Neuron (in vitro differentiated cells): ENCODE data around the gene MYO5B.

Experiments used
- H2AFZ ChIP-seq: one replicate; pipeline ENCODE4 v1.6.1; 2013; ENCODE audit warnings: low read depth, mild to moderate bottlenecking, inconsistent platforms, low read length, moderate library complexity
- H3K27me3 ChIP-seq: one replicate; pipeline ENCODE4 v1.6.1; 2013; ENCODE audit warnings: low read length; ENCODE audit not compliant: insufficient read depth
- H3K36me3 ChIP-seq: one replicate; pipeline ENCODE4 v1.6.1; 2013; ENCODE audit warnings: low read length; ENCODE audit not compliant: insufficient read depth
- H3K4me1 ChIP-seq: one replicate; pipeline ENCODE4 v1.6.1; 2013; ENCODE audit warnings: low read length; ENCODE audit not compliant: insufficient read depth
- H3K4me3 ChIP-seq: 2 replicates; pipeline ENCODE4 v1.5.1; 2013; ENCODE audit warnings: mild to moderate bottlenecking, low read length, moderate library complexity
- H3K9me3 ChIP-seq: one replicate; pipeline ENCODE4 v1.6.1; 2013; ENCODE audit warnings: low read length

Gene MYO5B

GRCh38 chr18:49855711-49856415, 339.1 kb downstream of the MYO5B start:
- Histone ChIP-seq H3K9me3 (no peaks in the 10 kb centered on the region), H3K4me3 (no peak overlapping the region), H2AFZ (no peak overlapping the region), H3K4me1 (peaks cover 4% of the 10 kb centered on the region), H3K36me3 (no peaks in the 10 kb centered on the region), H3K27me3 (peaks cover 11% of the 10 kb centered on the region)

DNA sequence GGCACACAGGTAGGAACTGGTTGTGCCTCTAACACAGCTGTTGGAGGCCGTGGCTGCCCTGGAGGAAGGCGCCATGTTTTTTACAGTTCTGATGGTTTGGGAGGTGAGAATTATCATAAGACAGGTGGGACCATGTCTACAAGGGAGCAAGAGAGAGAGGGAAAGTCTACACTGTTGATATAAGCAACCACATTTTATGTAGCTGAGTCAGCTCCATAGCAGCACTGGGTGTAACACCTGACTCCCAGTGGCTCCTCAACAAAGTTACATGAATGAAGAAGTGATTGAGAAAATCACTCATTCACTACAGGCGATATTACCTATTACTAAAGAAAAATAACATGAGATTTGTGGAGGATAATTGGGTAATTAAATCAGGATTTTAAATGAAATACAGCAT, 340.3 kb downstream of the MYO5B start:
- peaks cover 8% of the 10 kb centered on the region for H3K27me3 ChIP-seq
- H3K36me3 ChIP-seq: no peaks in the 10 kb centered on the region
- peaks cover 6% of the 10 kb centered on the region for H3K4me1 ChIP-seq
- no peak overlapping the region for H3K4me3 ChIP-seq
- H2AFZ ChIP-seq: no peak overlapping the region
- no peaks in the 10 kb centered on the region for H3K9me3 ChIP-seq

DNA sequence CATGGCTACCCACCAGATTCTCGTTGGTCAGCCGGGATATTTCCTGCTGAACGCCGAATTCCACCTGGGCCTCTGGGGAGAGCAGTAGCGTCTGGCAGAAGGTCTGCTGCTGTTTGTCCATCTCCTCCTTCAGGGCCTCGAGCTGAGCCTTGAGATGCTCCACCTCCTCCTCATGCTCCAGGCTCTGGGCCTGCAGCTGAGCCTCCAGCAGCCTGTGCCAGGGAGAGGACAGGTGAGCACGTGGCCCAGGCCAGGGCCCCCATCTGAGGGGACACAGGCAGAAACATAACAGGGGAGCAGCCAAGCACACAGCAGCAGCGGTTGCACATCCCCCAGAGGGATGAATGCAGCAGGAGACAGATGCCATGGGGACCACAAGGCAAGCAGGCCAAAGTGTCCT, 341.5 kb downstream of the MYO5B start:
- peaks cover 8% of the 10 kb centered on the region for H3K27me3 ChIP-seq
- no peaks in the 10 kb centered on the region for H3K9me3 ChIP-seq
- H2AFZ ChIP-seq: no peak overlapping the region
- H3K36me3 ChIP-seq: no peaks in the 10 kb centered on the region
- no peak overlapping the region for H3K4me3 ChIP-seq
- H3K4me1 ChIP-seq: peaks cover 9% of the 10 kb centered on the region

DNA sequence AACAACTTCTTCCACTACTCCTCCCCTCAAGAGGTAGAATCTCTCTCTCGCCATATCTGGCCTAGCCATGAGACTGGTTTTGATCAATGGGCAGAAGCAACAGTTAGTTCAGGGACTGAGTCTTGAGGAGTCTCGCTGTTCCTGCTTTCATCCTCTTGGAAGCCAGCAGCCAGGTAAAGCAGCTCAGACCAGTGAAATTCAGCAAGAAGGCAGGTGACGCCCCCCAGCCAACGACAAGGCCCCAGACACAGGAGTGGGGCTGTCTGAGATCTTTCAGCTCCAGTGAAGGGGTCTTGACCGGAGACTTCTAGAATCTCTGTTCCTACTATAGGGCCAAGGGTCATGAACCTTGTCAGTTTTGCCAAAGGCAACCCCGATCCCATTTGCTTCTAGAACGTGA, 341.9 kb downstream of the MYO5B start:
- H3K4me1 ChIP-seq: peaks cover 7% of the 10 kb centered on the region
- H3K27me3 ChIP-seq: peaks cover 8% of the 10 kb centered on the region
- H3K9me3 ChIP-seq: no peaks in the 10 kb centered on the region
- H3K36me3 ChIP-seq: no peaks in the 10 kb centered on the region
- no peak overlapping the region for H3K4me3 ChIP-seq
- H2AFZ ChIP-seq: no peak overlapping the region

DNA sequence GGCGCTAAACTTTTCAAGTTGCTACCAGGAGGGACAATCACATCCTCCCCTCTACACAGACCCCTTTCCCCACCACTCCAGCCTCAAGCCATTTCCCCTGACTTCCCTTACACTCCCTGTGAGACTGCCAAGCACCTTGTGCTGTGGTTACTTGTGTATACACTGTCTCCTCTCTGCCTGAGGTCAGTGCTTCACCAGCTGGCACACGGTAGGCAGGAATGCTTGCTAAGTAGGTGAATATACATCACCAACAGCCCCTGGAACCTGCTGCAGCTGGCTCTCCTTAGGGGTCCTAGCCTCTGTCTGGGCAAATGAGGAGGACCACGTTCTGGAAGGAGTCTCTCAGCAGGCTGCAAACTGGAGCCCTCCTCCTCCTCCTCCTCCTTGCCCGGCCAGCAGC, 343.3 kb downstream of the MYO5B start:
- no peaks in the 10 kb centered on the region for H3K36me3 ChIP-seq
- H3K4me3 ChIP-seq: no peak overlapping the region
- peaks cover 8% of the 10 kb centered on the region for H3K27me3 ChIP-seq
- no peaks in the 10 kb centered on the region for H3K9me3 ChIP-seq
- no peak overlapping the region for H2AFZ ChIP-seq
- peaks cover 7% of the 10 kb centered on the region for H3K4me1 ChIP-seq

DNA sequence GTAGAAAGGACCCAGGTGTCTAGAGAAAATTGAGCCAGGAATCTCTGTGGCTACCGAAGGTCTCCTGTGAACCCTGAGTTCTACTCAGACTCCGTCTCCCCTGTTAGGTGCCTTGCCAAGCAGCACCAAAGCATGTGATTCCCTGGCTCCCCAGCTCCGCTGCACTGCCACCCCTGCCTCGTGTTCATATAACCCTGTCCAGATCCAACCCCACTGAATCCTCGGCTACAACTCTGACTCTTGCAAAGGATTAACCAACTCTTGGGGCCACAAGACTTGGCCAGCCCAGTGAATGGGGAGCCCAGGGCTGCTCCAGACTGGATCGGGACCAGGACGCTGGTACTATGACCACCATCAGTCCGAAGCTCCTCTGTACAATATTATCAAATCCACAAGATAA, 344.3 kb downstream of the MYO5B start:
- H3K4me3 ChIP-seq: no peak overlapping the region
- peaks cover 7% of the 10 kb centered on the region for H3K4me1 ChIP-seq
- peaks cover 3% of the 10 kb centered on the region for H3K27me3 ChIP-seq
- H3K36me3 ChIP-seq: no peaks in the 10 kb centered on the region
- H2AFZ ChIP-seq: no peak overlapping the region
- no peaks in the 10 kb centered on the region for H3K9me3 ChIP-seq

DNA sequence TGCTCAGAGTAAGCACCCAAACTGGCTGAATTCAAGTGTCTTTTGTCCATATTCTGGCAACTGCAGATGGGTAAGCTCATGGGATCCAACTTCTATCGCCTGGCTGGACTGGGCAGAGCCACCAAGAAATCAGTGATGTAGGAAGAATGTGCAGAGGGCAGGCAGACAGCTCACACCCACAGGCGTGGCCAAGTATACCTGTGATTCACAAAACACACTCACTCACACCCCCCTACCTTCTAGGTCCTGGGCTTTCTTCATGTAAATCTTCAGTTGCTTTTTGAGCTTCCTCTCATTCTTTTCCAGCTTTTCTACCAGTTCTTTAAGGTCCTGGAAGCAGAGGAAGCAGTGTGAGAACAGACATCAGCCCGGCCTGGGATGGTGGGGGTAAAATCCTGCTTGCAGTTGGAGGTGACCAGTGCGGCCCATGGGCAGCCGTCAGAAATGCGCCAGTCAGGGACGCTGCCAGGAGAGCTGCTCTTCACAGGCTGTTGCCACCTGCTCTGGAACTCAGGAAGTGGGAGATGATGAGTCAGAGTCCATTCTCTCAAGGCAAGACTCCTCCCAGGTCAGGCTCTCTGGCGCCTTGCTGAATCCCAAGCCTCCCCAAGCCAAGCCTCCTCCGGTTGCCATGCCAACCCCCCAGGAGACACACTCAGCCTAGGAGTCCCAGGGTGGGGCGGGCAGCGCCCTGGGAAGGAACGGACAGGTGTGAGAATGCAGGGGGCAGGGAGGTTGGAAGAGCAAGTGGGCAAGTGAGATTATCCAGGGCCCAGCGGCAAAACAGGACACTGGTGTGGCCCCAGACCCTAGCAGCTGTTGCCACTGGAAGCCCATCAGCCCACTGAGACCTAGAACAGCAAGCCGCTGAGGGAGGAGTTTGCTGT, 345.4 kb downstream of the MYO5B start:
- Histone ChIP-seq H3K4me3 (no peak overlapping the region), H3K36me3 (no peaks in the 10 kb centered on the region), H2AFZ (no peak overlapping the region), H3K27me3 (peaks cover 3% of the 10 kb centered on the region), H3K9me3 (no peaks in the 10 kb centered on the region), H3K4me1 (peaks cover 7% of the 10 kb centered on the region)

DNA sequence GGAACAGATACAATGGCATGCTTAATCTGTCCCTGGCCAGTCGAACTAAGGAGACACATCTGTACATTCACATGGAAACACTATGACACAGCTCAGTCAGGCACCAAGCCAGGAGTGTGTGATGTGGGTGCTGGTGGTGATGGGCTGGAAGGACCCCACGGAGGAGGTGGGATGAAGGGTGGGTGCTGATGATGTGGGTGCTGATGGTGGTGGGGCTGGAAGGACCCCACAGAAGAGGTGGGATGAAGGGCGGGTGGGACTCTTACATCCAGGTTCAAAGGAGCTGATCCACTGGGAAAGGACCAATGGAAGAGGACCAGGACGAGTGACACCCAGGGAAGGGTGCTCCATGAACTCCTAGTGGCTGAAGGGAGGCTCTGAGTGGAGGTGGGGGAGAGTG, 346.8 kb downstream of the MYO5B start:
- H2AFZ ChIP-seq: no peak overlapping the region
- H3K4me1 ChIP-seq: peaks cover 7% of the 10 kb centered on the region
- no peak overlapping the region for H3K4me3 ChIP-seq
- H3K36me3 ChIP-seq: no peaks in the 10 kb centered on the region
- peaks cover 3% of the 10 kb centered on the region for H3K27me3 ChIP-seq
- H3K9me3 ChIP-seq: no peaks in the 10 kb centered on the region

- H3K36me3 ChIP-seq: no peaks in the 10 kb centered on the region
- no peaks in the 10 kb centered on the region for H3K9me3 ChIP-seq
- H3K4me3 ChIP-seq: no peak overlapping the region
- peaks cover 3% of the 10 kb centered on the region for H3K27me3 ChIP-seq
- no peak overlapping the region for H2AFZ ChIP-seq
- H3K4me1 ChIP-seq: peaks cover 7% of the 10 kb centered on the region
Measured at GRCh38 chr18:49847524-49847923, 347.4 kb downstream of the MYO5B start.

DNA sequence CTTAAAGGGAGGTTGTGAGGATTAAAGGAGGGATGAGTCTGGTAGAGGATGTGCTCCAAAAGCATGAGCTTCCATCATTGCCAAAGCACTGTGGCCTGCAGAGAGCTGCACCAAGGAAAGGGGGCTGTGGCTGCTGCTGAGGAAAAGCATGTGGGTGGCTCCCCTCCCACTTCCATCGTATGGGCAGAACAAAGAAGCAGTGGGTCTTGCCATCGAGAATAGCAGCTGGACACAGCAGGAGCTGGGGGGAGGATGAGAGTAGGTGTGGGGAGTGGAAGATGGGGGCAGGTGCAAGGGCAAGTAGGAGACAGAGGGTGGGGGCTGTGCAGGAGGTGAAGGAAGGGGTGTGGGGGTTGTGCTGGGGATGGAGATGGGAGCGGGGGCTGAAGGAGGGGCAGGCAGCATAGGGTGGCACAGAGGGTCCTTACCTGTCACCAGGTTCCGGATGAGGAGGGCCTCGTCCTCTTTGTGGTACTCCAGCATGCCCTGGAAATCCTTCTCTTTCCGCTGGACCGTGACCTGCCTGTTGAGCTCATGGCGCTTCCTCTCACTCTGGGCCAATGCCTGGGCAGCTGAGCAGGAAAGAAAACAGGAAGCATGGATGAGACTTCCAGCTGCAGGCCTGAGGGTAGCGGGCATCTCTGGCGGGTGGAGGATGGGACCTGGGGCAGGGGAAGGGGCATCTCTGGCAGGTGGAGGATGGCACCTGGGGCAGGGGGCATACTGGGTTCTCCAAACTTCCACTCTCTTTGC, 348.1 kb downstream of the MYO5B start:
- Histone ChIP-seq H3K4me3 (no peak overlapping the region), H3K9me3 (no peaks in the 10 kb centered on the region), H3K36me3 (no peaks in the 10 kb centered on the region), H3K4me1 (peaks cover 7% of the 10 kb centered on the region), H3K27me3 (no peaks in the 10 kb centered on the region), H2AFZ (no peak overlapping the region)

DNA sequence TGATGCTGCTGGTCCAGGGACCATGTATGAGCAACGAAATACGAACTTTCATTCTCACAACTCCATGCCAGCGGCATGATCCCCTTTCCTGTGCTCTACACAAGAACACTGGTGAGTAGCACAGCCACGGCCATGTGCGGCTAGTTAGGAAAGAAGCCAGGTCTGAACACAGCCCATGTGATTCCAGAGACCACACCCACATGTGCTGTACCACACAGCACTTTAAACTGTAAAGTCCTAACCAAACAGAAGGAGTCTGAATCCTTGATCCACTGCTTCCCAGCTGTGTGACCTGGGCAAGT, 348.6 kb downstream of the MYO5B start:
- Histone ChIP-seq H3K36me3 (no peaks in the 10 kb centered on the region), H3K4me1 (peaks cover 7% of the 10 kb centered on the region), H3K4me3 (no peak overlapping the region), H3K27me3 (no peaks in the 10 kb centered on the region), H3K9me3 (no peaks in the 10 kb centered on the region), H2AFZ (no peak overlapping the region)

DNA sequence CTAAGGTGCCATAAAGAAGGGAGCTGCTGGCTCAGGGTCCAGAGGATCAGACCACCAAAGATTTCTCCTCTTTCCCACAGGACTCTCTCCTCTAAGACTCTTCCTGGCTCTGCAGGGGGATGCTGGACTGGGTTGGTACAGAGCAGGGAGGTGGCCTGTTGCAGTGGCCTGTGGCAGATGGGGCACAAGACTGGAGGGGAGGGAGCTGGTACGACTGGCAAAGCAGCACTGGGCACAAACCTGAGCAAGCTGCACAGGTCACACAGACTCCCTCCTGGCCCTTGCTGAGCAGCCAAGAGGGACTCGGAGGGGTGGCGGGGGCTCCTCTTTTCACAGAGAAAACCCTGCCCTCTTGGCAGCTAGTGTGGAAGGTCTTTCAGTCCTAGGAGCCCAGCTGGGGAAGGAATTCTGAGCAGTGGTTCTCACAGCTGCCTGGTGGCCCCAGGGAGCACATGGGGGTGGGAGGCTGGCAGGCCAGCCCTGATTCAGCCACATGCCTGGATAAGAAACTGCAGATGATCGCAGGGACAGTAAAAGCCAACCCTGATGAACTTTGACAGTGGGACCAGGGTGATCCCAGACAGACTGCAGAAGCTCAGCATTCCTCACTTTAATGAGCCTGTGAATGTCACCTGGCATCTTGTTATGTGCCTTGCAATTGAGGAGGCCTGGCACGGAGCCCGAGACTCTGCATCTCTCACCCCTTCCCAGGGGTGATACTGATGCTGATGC, 349.2 kb downstream of the MYO5B start:
- Histone ChIP-seq H3K4me1 (peaks cover 7% of the 10 kb centered on the region), H3K36me3 (no peaks in the 10 kb centered on the region), H2AFZ (no peak overlapping the region), H3K9me3 (no peaks in the 10 kb centered on the region), H3K4me3 (no peak overlapping the region), H3K27me3 (no peaks in the 10 kb centered on the region)

DNA sequence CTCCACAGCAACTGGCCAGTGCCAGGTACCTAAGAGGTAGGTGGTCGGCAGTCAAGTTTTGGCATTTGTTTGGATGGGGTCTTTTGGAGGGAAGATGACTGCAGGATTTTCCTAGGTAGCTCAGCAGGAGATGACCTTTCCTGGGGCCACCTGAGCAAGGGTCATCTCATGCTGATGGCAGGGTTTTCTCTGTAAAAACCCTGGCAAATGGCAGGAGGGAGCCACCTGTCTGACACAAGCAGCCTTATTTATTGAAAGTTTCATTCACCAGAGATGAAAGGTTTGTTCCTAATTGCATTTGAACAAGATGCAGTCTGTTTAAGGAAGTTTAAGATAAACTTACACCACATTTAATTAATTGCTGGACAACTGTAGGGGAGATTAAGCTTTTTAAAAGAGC, 350.0 kb downstream of the MYO5B start:
- Histone ChIP-seq H2AFZ (no peak overlapping the region), H3K4me1 (peaks cover 7% of the 10 kb centered on the region), H3K36me3 (no peaks in the 10 kb centered on the region), H3K9me3 (no peaks in the 10 kb centered on the region), H3K27me3 (no peaks in the 10 kb centered on the region), H3K4me3 (no peak overlapping the region)
